ENCODE measurements around the gene CACNA1S. TPM values are rescaled to one million over a fixed set of nuclear protein-coding genes. Genes with fewer than 3 reads are reported as not detected.
A peak's percentile ranks its signal among the peaks of the same experiment; 100 is the strongest.

CACNA1S gene
- total and polyA plus RNA-seq, 2 of the 8 experiments (the other 6 are each of a cell fraction or from before 2014, with no cell fraction given): 0.06 TPM; not detected in 1

- TF ChIP-seq TAF1 (IDR thresholded peaks at IDR 0.05; ENCODE audit: low read depth, low read length) (0 out of 2 replicates have a peak, but pooled peaks have one; percentile 27), CEBPB (IDR thresholded peaks at IDR 0.05; ENCODE audit: low read depth, low read length) (no peak), EP300 (IDR thresholded peaks at IDR 0.05; ENCODE audit: borderline replicate concordance in 1 of 2, low read depth in 2 of 2, low read length in 2 of 2) (no peak), RNF2 (IDR thresholded peaks at IDR 0.05; ENCODE audit: borderline replicate concordance, low read depth, low read length, missing control alignments, poor library complexity, severe bottlenecking) (no peak), KDM5A (IDR thresholded peaks at IDR 0.05; ENCODE audit: low read length) (no peak), E2F6 (IDR thresholded peaks at IDR 0.05) (peak; percentile 12; the same call in 1 of the 2 replicates), ASH2L (IDR thresholded peaks at IDR 0.05; ENCODE audit: low read length) (no peak), TBP (IDR thresholded peaks at IDR 0.05; ENCODE audit: low read depth, low read length) (0 out of 2 replicates have a peak, but pooled peaks have one; percentile 2), CTCF (IDR thresholded peaks at IDR 0.05; ENCODE audit: control extremely low read depth in 1 of 3, insufficient read depth in 1 of 3, low read depth in 1 of 3, low read length in 3 of 3) (no peak), PHF8 (conservative IDR thresholded peaks at IDR 0.05; ENCODE audit: low read depth, low read length) (peak; percentile 65), SIN3A (conservative IDR thresholded peaks at IDR 0.05 in 1 of 2, IDR thresholded peaks at IDR 0.05 in 1 of 2; ENCODE audit: low read depth in 1 of 2, low read length in 2 of 2) (peak in 1 of 2 experiments; percentile 16; a peak in 1 of 4 replicates), POU5F1 (IDR thresholded peaks at IDR 0.05; ENCODE audit: low read depth, low read length) (no peak), MAX (IDR thresholded peaks at IDR 0.05) (no peak)
These were observed 41.5 kb upstream of the CACNA1S start (continued) for GRCh38 chr1:201153474-201154388.

All from H1 (cell line).